GM15510 (cell line): ENCODE results near the gene THOC1.

Experiments used
- POLR2A ChIP-seq: IDR thresholded peaks from 3 replicates; pipeline ENCODE4 v1.6.1; 2011; ENCODE audit warnings: borderline replicate concordance; ENCODE audit not compliant: insufficient read length; ENCODE audit errors: extremely low read depth

The THOC1 gene

DNA sequence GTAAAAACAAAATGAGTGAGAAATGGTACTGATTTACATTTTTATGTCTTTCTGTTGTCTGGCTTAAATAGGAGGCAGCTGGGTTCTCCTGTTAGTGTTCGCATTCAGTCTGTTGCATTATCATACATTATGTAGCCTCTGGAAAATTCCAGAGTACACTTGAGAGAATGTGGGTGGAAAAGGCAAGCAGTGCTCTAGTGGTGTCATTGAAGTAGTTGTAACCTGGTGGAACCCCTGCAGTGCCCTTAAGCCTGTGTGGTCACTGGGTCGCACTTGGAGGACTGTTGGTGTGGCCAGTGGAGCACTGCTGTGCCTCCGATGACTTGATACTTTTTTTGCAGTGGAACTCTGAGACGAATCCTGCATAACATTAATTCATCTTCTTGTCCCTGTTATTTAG is 57.1 kb downstream of the THOC1 start:
- TF ChIP-seq POLR2A = no peak

DNA sequence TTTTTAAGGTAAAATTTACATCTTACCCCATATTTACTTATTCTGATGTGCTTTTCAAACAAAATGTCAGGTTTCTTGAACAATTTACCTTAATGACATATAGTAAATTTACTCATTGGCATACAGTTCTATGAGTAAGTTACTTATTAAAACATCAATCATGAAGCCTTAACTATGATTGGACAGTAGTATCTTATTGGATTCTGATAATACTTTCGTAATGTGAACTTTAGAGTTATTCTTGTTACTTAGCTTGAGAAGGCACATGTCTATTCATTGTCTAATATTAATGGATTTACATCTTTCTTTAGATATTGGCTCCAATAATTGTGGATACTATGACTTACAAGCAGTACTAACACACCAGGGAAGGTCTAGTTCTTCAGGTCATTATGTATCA is 57.8 kb downstream of the THOC1 start:
- no peak for TF ChIP-seq POLR2A

DNA sequence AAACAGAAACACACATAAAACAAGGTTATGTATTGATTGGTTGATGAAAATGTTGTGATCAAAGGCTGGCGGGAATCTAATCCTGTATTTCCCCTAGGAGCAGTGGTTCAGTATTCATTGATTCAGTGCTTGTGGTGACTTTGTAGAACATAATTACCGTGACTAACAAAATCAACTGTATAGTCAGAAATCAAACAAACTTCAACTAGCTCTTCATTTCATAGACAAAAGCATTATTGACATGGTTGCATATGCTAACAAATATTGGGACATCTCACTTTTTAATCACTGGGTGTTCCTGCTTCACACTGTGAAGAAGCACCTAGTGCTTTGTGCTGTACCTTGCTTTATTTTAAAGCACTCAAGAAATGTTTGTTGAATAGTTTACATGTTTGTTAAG is 68.1 kb downstream of the THOC1 start:
- no peak for TF ChIP-seq POLR2A

DNA sequence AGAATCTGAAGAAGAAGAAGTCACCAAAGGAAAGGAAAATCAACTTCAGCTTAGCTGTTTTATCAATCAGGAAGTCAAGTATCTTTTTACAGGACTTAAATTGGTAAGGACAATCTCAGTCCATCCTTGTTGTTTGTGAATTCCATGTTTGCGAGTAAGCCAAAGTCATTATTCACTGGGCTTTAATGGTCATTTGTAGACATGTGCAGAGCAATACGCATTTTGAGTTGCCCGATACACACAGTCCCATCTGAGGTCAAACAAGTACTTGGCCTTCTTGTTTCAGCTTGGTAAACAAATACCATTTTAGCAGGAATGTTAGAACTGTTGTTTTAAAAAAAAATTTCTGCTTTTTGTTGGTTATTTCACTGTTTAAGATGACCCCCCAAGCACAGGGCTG is 68.6 kb downstream of the THOC1 start:
- no peak for TF ChIP-seq POLR2A

DNA sequence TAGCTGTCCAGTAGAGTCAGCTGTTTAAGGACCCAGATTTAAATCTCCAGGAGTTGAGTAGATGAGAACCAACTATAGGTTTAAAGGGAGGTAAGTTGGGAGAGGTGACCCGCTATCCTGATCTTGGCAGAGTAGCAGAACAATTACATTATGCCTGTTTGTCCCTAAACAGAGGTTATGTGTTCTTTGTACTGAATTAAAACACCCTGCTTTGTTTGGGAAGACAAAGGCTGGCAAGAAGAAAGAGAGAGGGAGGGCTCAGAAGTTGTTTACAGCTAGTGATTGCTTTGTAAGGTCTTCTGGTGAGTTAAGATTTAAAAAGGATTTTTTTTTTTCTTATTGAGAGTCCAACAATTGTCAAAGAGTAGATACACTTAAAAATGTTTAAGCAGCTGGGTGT is 72.2 kb downstream of the THOC1 start:
- TF ChIP-seq POLR2A = no peak

DNA sequence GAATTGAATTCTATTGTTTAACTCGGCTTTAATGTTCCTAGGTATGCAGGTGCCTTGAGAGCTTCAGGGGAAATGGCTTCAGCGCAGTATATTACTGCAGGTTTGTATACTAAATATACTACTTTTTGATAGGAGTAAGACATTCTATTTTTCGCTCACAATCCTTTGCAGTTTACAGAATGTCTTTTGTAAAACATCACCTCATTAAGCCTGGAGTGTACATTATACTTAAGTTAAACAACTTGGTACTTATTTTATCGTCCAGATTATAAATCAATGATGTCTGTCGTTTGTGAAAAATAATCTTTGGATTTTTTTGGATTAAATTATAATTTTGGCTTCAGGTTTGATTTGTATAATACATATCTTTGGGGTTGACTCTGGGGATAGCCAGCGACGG is 75.0 kb downstream of the THOC1 start:
- no peak for TF ChIP-seq POLR2A

DNA sequence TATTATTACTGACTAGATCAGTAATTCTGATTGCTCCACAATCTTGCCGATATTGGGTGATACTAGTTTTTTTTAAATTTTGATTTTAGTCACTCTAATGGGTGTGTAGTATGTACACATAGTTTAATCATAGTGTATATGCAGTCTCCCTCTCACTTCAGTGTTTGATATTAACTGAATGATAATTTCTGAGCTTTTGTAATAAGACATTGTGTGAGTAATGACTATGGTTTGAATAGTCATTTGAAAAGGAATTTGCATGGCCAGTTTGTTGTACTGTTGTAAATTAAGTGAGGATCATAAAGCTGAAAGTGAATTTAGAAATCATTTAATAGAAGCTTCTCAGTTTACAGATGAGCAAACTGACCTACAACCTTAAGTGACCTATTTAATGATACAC is 76.1 kb downstream of the THOC1 start:
- TF ChIP-seq POLR2A = no peak

DNA sequence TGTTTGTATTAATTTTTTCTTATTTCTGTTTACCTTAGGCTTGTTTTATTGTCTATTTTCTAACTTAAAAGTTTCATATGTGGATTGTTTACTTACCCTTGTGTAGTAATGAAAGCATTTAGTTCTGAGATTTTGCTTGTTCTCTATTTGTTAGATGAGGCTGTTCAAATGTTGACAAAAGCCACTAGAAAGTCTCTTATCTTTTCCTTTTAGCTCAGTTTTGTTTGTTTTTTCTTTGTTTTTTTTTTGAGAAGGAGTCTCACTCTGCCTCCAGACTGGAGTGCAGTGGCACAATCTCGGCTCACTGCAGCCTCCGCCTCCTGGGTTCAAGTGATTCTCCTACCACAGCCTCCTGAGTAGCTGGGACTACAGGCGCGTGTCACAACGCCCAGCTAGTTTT is 78.6 kb downstream of the THOC1 start:
- TF ChIP-seq POLR2A = no peak

DNA sequence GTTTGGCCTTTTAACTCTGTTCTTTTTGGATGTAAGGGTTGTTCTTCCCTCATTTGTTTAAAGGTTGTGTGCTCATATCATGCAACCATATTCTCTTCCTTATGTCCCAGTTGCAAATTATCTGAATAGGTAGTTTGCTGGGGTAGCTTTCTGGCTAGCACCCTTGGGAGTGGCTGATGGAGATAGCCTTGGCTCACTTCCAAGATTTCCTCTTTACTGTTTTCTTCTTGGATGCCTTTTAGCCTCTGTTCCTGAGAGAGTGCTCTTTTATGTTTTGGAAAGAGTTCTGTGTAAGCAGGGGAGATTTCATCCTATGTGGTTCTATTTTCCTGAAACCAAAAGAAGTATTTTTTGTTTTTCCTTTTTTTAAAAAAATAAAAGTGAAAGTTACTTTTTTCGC is 84.1 kb downstream of the THOC1 start:
- TF ChIP-seq POLR2A = no peak

DNA sequence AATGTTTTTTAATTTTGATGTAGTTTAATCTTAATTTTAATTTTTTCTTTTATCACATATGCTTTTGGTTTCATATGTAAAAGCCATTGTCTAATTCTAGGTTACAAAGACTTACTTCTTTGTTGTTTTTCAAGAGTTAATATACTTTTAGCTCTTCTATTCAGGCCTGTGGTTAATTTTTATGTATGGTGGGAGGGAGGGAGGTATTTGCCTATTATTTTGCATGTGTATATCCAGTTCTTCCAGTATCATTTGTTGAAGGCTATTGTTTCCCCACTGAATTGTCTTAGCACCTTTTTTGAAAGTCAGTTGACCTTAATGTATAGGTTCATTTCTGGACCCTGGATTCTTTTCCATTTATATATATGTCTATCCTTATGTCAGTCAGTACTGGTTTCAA is 86.1 kb downstream of the THOC1 start:
- TF ChIP-seq POLR2A = no peak

DNA sequence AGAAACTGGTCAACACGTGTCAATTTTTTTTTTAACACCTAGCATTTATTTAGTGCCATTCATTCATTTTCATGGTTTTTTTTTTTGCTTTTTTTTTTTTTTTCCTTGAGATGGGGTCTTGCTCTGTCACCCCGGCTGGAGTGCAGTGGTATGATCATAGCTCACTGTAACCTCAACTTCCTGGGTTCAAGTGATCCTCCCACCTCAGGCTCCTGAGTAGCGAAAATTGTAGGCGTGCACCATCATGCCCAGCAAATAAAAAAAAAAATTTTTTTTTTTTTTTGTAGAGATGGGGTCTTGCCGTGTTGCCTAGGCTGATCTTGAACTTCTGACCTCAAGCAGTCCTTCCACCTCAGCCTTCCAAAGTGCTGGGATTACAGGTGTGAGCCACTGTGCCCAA is 88.3 kb downstream of the THOC1 start:
- TF ChIP-seq POLR2A = no peak

DNA sequence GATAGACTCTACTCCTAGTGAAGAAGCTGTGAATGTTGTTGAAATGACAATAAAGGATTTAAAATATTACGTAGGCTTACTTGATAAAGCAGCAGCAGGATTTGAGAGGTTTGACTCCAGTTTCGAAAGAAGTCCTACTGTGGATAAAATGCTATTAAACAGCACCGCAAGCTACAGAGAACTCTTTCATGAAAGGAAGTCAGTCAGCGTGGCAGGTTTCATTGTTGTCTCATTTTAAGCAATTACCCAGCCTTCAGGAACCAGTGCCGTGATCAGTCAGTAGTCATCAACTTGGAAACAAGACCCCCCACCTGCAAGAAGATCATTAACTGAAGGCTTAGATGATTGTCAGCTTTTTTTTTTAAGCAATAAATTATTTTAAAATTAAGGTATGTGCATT is 95.5 kb downstream of the THOC1 start:
- TF ChIP-seq POLR2A = no peak
